H1 (cell line): ENCODE measurements around the gene GBX1. TPM values are rescaled to one million over a fixed set of nuclear protein-coding genes. Genes with fewer than 3 reads are reported as not detected.

Experiments
- CEBPB ChIP-seq: IDR thresholded peaks from 2 replicates; pipeline ENCODE4 v1.6.1; 2012; ENCODE audit warnings: low read depth, low read length
- HDAC2 ChIP-seq, 2 experiments: fragments of 300-600 bp in 1 of 2; sonication (generic) in 1 of 2; IDR thresholded peaks; 2 replicates each; pipeline ENCODE4 v1.6.1; 2011 to 2012; ENCODE audit warnings: low read depth in 2 of 2, low read length in 2 of 2, mild to moderate bottlenecking in 2 of 2, moderate library complexity in 2 of 2, borderline replicate concordance in 1 of 2, inconsistent platforms in 1 of 2
- polyA plus RNA-seq, 7 experiments: library from polyadenylated mRNA; depleted of rRNA in 3 of 7; stranded (reverse) in 5 of 7; unstranded in 2 of 7; fragments of >200 nt in 5 of 7; fragments of 200-250 nt in 2 of 7; gene quantifications; 1 replicate in 5 of 7; 2 replicates in 1 of 7; 4 replicates in 1 of 7; pipeline versions ENCODE4 v1.2.1 to v1.2.3, GENCODE V29; 2011 to 2013; ENCODE audit warnings: missing spikeins in 2 of 7, mixed read lengths in 2 of 7
- total RNA-seq: library from RNA; stranded (reverse); fragmentation: NEBNext Ultra II Directional; extraction: Animal tissue kit (Norgen Biotek cat#: 25700); gene quantifications from 2 replicates; pipeline ENCODE4 v1.2.1, GENCODE V29; 2021
- TF ChIP-seq, protein P1 (sequence below), 3 experiments: IDR thresholded peaks; 1 replicate in 2 of 3; 2 replicates in 1 of 3; pipeline versions ENCODE4 v1.5.1 to v1.6.1; 2011; ENCODE audit warnings: low read length in 3 of 3, mild to moderate bottlenecking in 3 of 3, inconsistent platforms in 2 of 3, low read depth in 1 of 3, moderate library complexity in 1 of 3; ENCODE audit not compliant: insufficient read depth in 1 of 3; ENCODE audit errors: control extremely low read depth in 1 of 3

The GBX1 gene
- total and polyA plus RNA-seq, 2 of the 8 experiments (the other 6 are each of a cell fraction or from before 2014, with no cell fraction given), result not detected

DNA sequence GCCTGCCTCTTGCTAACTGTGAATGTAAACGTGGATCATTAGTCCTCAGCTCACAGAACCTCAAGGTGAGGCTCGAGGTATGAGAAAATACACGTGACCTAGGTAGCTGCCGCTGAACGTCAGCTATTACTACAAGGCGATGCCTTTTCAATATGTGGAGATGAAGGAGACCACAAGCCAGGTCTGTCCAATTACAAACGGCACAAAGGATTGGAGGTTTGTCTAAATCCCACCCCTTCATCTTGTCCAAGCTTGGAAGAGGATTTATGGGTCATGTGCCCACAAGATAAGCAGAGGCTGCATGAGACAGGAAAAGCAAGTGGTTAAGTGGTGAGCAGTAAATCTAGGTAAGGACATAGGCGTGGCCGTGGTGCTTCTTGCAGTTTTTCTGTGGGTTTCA lies 39.4 kb upstream of the GBX1 start (continued):
- TF ChIP-seq CEBPB, result no peak
- no peak for TF ChIP-seq HDAC2 (IDR thresholded peaks at IDR 0.05; ENCODE audit: borderline replicate concordance in 1 of 2, low read depth in 2 of 2, low read length in 2 of 2)
- TF ChIP-seq, protein P1, sequence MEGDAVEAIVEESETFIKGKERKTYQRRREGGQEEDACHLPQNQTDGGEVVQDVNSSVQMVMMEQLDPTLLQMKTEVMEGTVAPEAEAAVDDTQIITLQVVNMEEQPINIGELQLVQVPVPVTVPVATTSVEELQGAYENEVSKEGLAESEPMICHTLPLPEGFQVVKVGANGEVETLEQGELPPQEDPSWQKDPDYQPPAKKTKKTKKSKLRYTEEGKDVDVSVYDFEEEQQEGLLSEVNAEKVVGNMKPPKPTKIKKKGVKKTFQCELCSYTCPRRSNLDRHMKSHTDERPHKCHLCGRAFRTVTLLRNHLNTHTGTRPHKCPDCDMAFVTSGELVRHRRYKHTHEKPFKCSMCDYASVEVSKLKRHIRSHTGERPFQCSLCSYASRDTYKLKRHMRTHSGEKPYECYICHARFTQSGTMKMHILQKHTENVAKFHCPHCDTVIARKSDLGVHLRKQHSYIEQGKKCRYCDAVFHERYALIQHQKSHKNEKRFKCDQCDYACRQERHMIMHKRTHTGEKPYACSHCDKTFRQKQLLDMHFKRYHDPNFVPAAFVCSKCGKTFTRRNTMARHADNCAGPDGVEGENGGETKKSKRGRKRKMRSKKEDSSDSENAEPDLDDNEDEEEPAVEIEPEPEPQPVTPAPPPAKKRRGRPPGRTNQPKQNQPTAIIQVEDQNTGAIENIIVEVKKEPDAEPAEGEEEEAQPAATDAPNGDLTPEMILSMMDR (IDR thresholded peaks at IDR 0.05; ENCODE audit: control extremely low read depth in 1 of 3, insufficient read depth in 1 of 3, low read depth in 1 of 3, low read length in 3 of 3), result no peak
